HG03280 (cell line): ENCODE data around the gene HNRNPA3.
"Not testable (repeated sequence)": the region's sequence is repeated elsewhere in the genome, so short reads cannot be mapped to it uniquely, and the experiment has no call there.

Experiments used
- ATAC-seq: cut with Tn5 transposase; IDR thresholded peaks from one replicate; pipeline ENCODE4 v1.9.1; 2021; ENCODE audit warnings: mild to moderate bottlenecking, moderate library complexity; ENCODE audit not compliant: unreplicated experiment

The HNRNPA3 gene

DNA sequence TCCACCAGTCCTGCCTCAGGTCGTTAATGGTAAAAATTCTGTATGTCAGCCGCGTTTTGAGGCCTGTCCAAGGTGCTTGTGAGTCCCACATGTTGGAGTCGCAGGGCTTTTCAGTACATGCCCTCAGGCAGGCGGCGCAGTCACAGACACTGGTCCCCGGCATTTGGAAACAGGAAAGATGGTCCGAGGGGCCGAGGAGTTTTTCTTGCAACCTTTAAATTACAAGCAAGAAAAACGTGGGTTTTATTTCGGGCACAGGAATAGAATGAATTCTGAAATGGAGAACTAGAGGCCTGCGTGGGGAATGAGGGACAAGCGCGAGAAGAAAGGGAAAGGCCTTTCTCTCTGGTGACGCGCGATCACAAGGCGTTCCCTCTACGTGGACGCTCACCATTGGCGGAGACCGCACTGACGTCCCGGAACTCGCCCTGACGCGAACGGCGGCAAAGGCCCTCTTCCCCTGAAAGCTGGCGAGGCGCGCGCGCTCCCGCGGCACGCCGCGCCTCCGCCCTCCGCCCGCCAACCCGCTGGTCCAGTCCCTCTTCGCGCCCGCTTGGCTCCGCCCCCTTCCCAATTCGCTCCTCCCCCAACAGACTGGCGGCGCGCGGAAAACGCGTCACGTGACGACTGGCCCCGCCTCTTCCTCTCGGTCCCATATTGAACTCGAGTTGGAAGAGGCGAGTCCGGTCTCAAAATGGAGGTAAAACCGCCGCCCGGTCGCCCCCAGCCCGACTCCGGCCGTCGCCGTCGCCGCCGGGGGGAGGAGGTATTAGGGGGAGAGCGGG is at the start of gene HNRNPA3:
Gene HNRNPA3 (plus strand): TSS at position 689 of the 785 bp plus-strand sequence. CDS start 6 bp downstream, at position 695.
- ATAC-seq = peak; percentile 86

DNA sequence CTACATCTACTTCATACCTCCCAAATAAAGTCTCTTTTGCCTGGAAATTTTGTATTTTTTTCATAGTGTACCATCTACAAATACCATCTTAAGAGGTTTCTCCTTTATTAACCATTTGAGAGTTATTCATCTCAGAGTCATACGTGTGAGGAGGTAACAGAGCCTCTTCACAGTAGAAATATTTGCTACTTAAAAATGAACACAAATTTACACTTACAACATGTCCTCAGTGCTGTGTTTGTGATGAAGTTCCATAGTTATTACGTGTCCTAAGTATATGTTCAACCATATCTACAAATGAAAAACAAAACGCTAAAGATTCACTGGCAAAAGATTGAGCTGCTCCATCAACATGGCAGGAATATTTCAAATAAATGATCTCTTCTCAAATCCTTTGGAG is 48.5 kb upstream of the HNRNPA3 start:
- no peak for ATAC-seq

DNA sequence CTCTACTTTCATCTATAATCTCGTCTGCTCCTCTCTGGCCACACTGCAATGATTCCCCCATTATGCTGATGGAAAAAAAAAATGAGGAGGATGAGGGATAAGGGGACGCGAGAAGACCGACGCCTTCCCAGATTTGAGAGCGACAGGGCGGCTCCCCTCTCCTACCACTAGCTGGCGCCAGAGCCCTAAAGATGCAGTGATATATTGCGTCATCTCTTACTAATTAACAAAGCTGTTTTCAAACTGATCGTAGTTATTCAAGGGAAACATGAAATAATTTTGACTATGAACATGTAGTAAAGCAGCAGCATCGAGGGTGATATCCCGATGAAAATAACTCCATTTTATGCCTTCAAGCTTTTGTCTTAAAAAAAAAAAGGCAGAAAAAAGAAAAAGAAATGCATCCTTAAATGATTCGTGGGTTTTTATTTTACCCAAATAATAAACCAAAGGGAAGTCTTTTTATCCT is 48.0 kb upstream of the HNRNPA3 start:
- ATAC-seq = peak; percentile 51

DNA sequence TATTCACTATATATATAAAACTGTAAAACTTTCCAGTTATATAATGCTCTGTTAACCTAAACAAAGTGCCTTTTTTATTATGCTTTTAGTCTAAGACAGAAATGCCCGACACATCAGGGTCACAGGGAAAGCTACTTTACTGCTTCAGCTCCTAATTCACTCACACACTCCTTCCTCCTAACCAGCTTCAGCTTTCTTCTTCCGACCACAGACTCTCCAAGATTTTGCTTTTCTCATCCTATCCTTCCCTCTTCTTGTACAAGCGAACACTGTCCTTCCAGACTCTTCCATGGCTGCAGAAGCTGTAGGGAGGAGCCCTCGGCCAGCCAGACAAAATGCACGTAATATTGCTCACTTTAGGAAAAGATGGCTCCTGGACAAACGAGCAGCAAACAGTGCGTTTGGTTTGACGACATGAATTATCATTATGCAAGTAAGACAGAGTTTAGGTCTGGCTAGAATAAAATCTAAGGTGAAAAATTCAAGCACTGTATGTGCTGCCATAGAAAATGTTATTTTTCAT is 47.5 kb upstream of the HNRNPA3 start:
- no peak for ATAC-seq

DNA sequence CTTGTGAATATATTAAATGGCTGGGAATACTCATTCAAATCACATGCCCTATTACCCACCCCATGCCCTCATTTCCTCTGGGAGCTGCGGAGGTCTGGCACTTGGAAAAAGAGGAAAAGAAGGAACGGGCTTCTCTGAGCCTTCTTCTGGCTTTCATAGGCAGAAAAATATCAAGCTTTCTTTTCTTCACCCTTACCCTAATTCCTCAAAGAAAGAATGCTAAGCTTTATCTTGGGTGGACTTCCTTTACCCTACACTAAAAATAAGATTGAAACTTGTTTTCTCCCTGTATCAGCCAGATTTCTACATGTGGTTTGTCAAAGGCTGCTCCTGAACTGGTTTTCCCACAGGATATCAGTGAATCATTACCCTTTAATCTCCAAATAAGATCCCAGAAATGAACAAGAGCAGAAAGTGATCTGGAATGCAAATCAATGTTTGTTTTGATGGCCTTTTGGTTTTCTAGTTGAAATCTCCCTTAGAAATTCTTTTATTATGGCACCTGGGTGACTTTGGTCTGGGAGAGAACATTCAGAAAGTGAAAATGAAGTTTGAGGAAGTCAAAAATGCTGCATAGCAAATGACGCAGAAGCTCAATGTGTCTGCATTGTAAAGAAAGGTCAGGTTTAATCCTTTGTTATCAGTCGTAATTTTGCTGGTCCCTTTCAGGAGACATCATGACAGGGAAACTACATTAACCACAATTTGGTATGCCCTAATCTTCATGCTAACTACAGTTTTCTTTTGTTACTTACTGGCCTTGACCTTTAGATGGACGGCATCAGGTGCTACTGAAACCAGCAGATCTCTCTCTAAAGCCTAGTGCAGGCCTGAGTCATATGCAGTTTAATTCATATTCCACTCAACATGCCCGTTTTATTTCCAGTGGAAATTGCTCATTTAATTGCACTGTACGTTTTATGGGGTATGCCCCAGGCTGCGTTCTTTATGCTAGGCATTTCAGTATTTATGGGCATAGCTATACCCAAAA is 46.6 kb upstream of the HNRNPA3 start:
- peak; percentile 46 for ATAC-seq

DNA sequence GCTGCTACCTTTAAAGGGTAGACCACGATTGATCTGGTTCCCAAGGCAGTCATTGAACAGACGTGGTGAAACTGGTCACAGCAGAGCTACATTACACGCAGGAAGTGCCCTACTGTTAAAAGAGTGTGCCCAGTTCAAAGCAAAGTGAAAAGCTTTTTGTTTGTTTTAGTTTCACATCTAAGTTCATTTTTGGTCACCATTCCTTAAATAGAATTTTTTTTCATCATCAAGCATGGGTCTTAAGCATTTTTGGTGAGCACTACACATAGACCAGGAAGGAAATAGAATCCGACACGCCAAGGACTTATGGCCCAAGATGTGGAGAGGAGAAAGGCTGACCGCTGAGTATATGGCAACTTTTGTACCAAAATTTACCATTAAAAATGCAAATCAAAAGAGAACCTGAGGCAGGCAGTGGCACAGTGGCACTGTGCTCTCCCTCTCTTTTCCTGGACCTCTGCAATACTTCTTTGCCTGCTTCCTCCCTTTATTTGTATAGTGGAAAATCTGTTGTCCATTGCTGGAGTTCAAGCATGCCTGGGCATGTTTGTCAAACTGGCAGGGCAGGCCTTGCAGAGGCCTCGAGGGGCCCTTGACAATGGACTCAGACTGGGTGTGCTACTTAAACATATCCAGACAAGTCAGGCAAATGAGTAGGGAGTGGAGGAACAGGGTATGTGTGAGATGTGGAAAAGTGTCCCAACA is 42.6 kb upstream of the HNRNPA3 start:
- peak; percentile 63 for ATAC-seq

DNA sequence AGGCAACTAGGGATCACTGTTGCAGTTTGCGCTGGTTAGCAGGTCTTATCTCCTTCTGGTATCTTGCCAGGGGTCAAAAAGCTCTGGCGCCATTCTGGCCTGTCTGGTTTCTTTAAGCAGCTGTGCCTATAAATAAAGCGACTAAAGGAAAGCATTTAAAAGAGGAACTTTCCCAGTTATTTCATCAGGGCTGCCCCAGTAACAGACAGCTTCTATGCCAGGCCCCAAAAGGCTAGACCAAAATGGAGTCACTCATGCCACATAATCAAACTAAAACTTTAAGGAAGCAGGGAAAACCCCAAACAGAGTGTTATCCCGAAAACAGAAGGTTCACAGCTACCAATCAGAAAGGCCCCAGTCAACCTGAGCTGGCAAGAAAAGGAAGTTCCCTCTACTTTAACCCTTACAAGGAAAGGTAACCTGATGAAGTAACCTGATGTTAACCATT is 41.2 kb upstream of the HNRNPA3 start:
- ATAC-seq = no peak

DNA sequence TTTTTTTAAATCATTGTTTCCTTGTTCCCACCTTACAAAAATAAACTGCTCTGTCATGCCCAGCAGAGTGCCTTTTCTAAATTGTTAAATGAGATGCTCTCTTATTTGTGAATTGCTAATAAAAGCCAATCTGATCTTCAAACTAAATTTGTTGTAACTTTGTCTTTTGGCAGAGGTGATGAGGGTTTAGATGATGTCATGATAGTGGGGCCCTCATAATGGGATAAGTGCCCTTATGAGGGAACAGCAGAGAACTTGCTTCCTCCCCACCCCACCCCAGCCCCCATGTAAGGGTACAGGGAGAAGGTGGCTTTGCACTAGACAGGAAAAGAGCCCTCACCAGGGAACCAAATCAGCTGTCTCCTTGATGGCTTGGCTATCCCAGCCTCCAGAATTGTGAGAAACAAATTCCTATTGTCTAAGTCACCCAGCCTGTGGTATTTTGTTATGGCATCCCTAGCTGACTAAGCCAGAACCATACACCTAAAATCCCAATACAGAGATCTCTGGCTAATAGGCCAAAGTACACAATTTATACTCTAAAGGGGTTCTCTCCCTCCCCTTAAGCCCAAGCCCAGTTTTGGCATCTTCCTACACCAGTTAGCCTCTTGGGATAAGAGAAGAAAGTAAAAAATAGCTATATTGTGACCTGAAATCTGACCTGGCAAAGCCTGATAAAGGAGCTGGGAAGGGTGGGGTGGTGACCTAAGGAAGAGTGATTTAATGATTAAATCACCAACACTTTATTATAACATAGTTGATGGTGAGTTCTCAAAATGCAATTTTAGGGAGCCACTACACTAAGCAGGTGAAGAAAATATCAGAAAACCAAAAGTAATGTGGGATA is 40.3 kb upstream of the HNRNPA3 start:
- ATAC-seq = no peak

DNA sequence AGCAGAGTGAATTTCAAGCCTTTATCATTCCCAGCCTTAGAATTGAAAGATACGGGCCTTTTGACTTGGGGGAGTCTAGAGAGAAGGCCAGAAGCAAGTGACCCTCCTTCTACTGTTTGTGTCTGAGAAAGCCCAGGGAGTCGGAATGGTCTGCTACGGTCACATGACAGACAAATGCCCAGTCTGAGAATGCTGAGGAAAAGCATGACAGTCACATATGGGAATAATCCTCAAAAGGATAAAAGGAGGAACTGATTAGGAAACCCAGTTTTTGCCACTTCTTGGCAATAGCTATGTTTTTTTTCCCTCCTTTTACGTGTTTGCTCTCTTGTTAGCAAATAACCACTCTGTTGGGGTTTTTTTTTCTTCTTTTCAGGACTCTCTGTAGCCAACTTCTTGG is 38.1 kb upstream of the HNRNPA3 start:
- no peak for ATAC-seq

DNA sequence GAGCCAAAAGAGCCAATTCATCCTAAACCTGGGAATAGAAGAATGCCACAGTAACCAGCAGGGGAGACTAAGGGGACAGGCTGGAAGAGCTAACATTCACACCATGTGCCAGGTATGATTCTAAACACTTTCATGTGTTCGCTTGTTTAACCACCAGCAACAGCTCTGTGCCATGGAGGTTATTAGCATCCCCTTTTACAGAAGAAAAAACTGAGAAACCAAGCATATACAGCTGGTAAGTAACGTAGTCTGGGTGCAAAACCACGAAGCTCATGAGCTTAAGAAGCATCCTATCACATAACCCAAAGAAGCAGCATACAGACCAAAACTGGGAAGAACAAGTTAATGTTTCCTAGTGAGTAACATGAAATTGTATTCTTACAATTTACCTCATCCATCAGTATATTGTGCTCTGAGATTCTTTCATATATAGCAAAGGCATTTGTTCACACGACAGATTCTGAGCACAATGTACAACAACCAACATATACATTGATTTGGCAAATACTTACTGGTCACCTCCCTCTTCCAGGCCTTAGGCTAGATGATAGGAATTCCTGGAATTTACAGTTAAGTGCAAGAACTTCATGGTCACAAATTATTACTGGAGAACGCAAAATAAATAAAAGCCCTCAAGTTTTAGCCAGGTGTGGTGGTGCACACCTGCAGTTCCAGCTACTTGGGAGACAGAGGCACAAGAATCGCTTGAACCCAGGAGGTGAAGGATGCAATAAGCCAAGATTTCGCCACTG is 36.5 kb upstream of the HNRNPA3 start:
- ATAC-seq = no peak

DNA sequence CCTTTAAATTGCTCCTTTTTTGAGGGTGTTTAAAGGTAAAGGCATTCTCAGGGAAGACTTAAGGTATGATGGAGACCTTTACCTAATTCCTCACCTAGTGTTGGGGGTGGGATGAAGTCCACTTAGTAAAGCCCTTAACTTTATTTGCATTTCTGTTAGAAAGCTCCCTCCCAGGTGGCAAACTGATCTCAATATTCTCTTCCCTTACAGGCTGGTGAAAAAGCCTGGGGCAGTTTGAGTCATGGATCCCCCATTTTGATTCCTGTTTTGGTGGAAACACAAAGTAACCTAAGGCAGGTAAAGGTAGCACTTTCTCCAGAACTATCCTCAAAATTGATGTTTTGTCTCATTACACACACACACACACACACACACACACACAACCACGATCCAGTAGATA is 33.8 kb upstream of the HNRNPA3 start:
- ATAC-seq = no peak

DNA sequence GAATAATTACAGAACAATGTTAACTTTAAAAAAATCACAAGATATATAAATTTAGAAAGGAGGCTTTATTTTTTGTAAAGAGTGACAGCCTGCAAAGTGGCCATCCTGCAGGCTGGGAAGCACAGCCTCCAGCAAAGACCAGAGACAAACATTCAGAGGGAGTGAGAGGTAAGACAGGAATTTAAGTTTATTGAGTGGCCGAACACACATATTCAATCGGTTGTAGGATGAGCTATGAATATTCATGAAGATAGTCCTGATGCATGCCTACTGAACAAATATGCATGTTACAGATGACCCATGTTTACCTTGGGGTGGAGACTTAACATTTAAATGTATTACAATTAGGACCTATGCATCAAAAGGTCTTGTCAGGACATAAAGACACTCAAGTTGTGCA is 33.4 kb upstream of the HNRNPA3 start:
- ATAC-seq = no peak

DNA sequence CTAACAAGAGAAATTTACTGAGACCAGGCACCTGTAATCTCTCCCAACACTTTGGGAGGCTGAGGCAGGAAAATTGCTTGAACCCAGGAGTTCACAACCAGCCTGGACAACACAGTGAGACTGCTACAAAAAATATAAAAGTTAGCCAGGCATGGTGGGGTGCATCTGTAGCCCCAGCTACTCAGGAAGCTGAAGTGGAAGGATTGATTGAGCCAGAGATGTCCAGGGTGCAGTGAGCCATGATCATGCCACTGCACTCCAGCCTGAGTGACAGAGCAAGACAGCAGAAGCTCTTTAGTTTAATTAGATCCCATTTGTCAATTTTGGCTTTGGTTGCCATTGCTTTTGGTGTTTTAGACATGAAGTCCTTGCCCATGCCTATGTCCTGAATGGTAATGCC is 32.9 kb upstream of the HNRNPA3 start:
- not testable (repeated sequence) for ATAC-seq

DNA sequence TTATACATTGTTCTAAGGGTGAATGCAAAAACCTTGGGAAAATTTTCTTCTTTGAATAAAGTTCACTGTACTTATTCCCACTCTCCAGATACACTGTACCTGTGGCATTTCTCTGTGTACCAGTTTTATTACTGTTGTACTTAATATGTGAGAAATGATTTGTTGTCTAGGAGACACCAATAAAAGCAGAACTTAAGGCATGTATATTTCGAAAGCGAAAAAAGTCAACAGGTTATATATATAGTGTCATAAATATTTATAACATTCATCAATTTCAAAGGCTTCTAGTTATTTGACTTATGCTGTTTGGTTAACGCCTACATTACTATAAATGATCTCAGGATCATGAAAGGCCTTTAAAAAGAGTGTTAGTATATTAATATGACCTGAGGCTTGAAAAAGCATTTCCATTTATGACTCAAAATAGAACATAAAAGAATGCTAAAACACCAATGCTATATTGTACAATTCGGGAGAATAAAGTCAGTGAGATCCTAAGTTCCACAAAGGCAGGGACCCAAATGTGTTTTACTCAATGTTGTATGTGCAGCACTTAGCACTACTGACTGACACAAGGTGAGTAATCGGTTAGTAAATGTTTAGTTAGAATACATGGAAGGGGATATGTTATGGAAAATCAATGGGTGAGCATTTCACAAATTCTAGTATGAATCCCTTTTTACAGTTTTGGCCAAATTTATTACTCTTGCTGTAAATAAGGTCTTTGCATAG is 32.2 kb upstream of the HNRNPA3 start:
- ATAC-seq = no peak

DNA sequence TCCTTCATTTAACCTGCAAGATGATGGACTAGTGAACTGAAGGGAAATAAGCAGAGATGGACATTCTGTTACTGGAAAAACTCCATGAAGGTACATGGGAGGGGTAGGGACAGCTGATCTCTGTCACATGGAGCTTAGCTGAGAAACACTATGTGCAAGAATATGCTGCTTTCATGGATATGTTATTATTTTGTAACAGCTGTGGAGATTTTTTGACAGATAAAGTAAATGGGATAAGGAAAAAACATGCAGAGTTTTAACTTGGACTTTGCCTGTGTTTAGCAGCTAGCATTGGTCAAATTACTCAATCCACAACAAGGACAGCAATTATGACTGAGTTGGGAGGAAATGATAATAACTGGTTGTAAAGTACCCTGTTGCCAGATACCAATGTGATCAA is 28.7 kb upstream of the HNRNPA3 start:
- no peak for ATAC-seq

DNA sequence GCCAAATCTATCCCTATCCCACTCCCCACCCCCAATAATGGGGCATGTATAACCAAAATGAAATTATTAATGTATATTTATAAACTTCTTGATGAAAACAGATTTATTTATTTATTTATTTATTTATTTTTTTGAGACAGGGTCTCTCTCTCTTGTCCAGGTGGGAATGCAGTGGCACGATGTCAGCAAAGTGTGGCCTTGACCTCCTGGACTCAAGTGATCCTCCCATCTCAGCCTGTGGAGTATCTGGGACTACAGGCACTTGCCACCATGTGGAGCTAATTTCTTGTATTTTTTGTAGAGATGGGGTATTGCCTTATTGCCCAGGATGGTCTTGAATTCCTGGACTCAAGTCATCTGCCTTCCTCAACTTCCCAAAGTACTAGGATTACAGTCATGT is 28.0 kb upstream of the HNRNPA3 start:
- ATAC-seq = no peak

DNA sequence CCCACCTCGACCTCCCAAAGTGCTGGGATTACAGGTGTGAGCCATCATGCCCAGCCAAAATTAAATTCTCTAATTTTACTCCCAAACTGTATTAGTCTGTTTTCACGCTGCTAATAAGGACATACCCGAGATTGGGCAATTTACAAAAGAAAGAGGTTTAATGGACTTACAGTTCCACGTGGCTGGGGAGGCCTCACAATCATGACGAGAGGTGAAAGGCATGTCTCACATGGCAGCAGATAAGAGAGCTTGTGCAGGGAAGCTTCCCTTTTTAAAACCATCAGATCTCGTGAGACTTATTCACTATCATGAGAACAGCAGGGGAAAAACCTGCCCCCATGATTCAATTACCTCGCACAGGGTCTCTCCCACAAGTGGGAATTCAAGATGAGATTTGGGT is 26.6 kb upstream of the HNRNPA3 start:
- ATAC-seq = not testable (repeated sequence)

DNA sequence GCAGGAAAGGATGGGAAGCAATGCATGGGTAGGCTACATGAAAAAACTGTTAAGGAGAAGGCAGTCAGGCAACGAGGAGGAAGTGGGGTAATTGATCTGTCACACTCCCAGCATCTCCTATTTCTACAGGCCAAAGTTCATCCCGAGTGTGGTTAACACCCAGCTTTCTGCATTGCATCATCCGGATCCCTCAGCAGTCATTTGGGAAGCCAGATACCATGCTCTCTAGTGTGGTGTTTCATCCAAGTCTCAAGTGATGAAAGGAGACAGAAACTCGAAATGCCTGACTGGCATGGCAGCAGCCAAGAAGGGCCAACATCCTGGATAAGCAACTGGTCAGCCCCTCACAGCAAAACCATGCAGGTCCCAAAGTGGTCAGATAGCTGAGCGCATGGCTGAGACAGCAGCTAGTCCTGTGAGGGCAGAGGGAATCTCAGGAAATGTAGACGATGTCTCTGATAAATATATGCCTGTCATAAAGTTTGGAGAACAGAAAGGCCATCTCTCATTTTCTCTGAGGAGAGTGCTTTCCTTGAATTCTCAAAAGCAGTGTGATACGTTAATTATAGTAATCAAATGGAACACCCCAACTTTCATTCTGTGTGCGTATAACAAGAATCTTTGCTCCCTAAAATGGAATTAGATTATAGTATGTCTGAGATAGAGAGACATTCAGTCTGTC is 24.8 kb upstream of the HNRNPA3 start:
- no peak for ATAC-seq
